ENCODE data around the gene PIK3C3.

DNA sequence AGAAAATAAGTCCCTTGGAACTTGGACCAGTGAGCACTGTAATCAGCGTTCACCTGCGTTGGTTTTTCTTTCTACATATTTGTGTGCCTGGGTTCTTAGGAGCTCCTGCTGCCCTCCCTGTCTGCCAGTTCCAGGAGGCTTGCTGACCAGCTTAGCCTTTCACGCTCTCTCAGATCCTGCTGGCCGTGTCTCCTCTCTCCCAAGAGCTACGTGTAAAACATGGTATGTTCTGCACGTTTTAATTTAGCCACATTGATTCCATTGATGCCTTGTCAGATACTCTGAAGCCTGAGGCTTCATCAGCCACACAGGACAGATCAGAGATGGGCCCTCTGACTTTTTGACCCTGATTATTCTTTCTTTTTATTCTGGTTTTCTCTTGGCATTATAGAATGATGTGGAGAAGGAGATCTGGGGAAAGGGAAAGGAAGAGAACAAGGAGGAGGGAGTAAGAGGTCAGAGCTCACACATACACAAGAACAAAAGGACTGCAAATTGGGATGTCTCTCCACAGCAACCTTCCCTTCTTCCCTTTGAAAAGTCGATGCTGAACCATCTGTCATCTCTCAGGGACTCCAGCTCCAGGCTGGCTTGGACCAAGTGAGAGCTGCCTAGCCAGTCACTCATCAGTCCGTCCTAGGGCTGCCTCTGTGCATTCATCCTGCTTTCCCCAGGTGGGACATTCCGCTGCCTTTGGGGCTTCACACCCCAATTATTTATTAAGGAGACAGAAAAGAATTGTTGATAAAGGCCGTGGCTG lies 152.8 kb downstream of the PIK3C3 start:
- TF ChIP-seq, protein P1, sequence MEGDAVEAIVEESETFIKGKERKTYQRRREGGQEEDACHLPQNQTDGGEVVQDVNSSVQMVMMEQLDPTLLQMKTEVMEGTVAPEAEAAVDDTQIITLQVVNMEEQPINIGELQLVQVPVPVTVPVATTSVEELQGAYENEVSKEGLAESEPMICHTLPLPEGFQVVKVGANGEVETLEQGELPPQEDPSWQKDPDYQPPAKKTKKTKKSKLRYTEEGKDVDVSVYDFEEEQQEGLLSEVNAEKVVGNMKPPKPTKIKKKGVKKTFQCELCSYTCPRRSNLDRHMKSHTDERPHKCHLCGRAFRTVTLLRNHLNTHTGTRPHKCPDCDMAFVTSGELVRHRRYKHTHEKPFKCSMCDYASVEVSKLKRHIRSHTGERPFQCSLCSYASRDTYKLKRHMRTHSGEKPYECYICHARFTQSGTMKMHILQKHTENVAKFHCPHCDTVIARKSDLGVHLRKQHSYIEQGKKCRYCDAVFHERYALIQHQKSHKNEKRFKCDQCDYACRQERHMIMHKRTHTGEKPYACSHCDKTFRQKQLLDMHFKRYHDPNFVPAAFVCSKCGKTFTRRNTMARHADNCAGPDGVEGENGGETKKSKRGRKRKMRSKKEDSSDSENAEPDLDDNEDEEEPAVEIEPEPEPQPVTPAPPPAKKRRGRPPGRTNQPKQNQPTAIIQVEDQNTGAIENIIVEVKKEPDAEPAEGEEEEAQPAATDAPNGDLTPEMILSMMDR (IDR thresholded peaks at IDR 0.05; ENCODE audit: low read depth, low read length, poor library complexity, severe bottlenecking): no peak
- no peak for TF ChIP-seq EZH2phosphoT487 (IDR thresholded peaks at IDR 0.05; ENCODE audit: borderline replicate concordance, low read length)
